Sigmoid colon (tissue), 4 donors: ENCODE measurements around the gene IFITM2.

Experiments used
- EP300 ChIP-seq, 4 donors: sonication (generic); formaldehyde crosslinking; IDR thresholded peaks; one replicate each; pipeline ENCODE4 v1.6.1; 2017; ENCODE audit warnings: antibody characterized with exemption in 4 of 4
- POLR2A ChIP-seq, 2 donors: fragments of 450-650 bp; IDR thresholded peaks; one replicate each; pipeline ENCODE4 v1.6.1; 2016; ENCODE audit warnings: antibody characterized with exemption in 2 of 2, mild to moderate bottlenecking in 2 of 2, moderate library complexity in 2 of 2
- TF ChIP-seq, protein P1 (sequence below), 4 experiments: fragments of 450-650 bp in 3 of 4; fragments of 200-600 bp in 1 of 4; IDR thresholded peaks; one replicate each; pipeline ENCODE4 v1.5.1; 2016 to 2019; ENCODE audit warnings: antibody characterized with exemption in 4 of 4, mild to moderate bottlenecking in 3 of 4, moderate library complexity in 2 of 4

DNA sequence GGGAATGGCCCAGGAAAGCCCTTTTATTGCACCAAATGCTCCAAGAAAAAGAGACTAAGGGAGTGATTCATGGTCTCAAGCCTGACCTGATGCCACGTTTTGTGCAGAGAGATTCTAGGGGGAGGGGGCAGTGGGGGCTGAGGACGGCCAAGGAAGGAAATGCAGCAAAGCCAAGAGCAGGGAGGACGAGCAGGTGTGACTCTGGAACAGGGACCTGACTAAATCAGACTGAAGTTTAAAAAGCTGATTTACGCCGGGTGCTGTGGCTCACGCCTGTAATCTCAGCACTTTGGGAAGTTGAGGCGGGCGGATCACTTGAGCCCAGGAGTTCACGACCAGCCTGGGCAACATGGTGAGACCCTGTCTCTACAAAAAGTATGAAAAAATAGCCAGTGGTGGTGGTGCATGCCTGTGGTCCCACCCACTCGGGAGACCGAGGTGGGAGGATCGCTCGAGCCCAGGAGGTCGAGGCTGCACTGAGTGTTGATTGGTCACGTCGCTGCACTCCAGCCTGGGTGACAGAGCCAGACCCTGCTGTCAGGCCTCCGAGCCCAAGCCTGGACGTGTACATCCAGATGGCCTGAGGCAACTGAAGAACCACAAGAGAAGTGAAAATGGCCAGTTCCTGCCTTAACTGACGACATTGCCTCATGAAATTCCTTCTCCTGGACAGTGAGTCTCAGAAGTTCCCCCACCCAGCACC is 23.9 kb downstream of the IFITM2 start:
- TF ChIP-seq, protein P1, sequence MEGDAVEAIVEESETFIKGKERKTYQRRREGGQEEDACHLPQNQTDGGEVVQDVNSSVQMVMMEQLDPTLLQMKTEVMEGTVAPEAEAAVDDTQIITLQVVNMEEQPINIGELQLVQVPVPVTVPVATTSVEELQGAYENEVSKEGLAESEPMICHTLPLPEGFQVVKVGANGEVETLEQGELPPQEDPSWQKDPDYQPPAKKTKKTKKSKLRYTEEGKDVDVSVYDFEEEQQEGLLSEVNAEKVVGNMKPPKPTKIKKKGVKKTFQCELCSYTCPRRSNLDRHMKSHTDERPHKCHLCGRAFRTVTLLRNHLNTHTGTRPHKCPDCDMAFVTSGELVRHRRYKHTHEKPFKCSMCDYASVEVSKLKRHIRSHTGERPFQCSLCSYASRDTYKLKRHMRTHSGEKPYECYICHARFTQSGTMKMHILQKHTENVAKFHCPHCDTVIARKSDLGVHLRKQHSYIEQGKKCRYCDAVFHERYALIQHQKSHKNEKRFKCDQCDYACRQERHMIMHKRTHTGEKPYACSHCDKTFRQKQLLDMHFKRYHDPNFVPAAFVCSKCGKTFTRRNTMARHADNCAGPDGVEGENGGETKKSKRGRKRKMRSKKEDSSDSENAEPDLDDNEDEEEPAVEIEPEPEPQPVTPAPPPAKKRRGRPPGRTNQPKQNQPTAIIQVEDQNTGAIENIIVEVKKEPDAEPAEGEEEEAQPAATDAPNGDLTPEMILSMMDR (IDR thresholded peaks at IDR 0.05) = no peak
- TF ChIP-seq EP300 (IDR thresholded peaks at IDR 0.05) = no peak
- no peak for TF ChIP-seq POLR2A (IDR thresholded peaks at IDR 0.05)
